ENCODE results near the gene MSRB1. TPM values are rescaled to one million over a fixed set of nuclear protein-coding genes. Genes with fewer than 3 reads are reported as not detected.

The MSRB1 gene
- total and polyA plus RNA-seq, 10 donors: 31.1 to 114 (median 57.2) TPM

GRCh38 chr16:1965396-1966001, 22.5 kb upstream of the MSRB1 start:
- Histone ChIP-seq H3K4me3 (peak overlapping the region; percentile 66 to 94 (median 81)), H3K36me3 (peaks cover 0 to 40% (median 26%) of the 10 kb centered on the region in 6 donors), H3K27me3 (replicated peaks in 1 of 7) (no peaks in the 10 kb centered on the region), H3K9me3 (no peaks in the 10 kb centered on the region), H3K27ac (peak overlapping the region; percentile 80 to 99 (median 98)), H3K4me1 (peaks cover 23 to 62% (median 53%) of the 10 kb centered on the region in 6 donors)
- 21 to 65% (median 22%) methylated on average over 9 to 24 of the region's 24 CpGs for WGBS, 5 donors
- intact Hi-C loops (cut with DNase I; ENCODE audit: low total_unique reads): no loop called here
- TF ChIP-seq POLR2AphosphoS5 (IDR thresholded peaks at IDR 0.05): no peak
- TF ChIP-seq POLR2A (IDR thresholded peaks at IDR 0.05): no peak
- TF ChIP-seq CTCF (IDR thresholded peaks at IDR 0.05 in 8 of 11, conservative IDR thresholded peaks at IDR 0.05 in 3 of 11): no peak
- DNase-seq: no peak

GRCh38 chr16:1964506-1965395, 21.8 kb upstream of the MSRB1 start, which contains the start of gene RPS2:
Gene RPS2, minus strand, starts transcription at chr16:1964826. Its CDS starts 201 bp downstream, at chr16:1964625.
- H3K4me3 ChIP-seq: peak within 1 kb of the TSS; percentile 66 to 94 (median 81)
- H3K27me3 ChIP-seq (replicated peaks in 1 of 7): no peaks in the 10 kb centered on the region
- no peaks in the 10 kb centered on the region for H3K9me3 ChIP-seq
- TF ChIP-seq POLR2AphosphoS5 (IDR thresholded peaks at IDR 0.05) (peak; percentile 99 to 100 (median 100)), POLR2A (IDR thresholded peaks at IDR 0.05) (peak; percentile 85 to 92 (median 91)), CTCF (IDR thresholded peaks at IDR 0.05 in 8 of 11, conservative IDR thresholded peaks at IDR 0.05 in 3 of 11) (peak in 6 of 11 experiments; percentile 5 to 54 (median 38))
- intact Hi-C loops (cut with DNase I; ENCODE audit: low total_unique reads): no loop called here
- H3K4me1 ChIP-seq: peaks cover 28 to 66% (median 58%) of the 10 kb centered on the region in 6 donors
- DNase-seq: peak; percentile 99
- WGBS, 5 donors: 0 to 1% (median 0%) methylated on average over 42 to 97 of the region's 97 CpGs
- H3K27ac ChIP-seq: peak within 1 kb of the TSS; percentile 80 to 99 (median 98)
- H3K36me3 ChIP-seq: peaks cover 0 to 40% (median 26%) of the 10 kb centered on the region in 6 donors

- DNase-seq: no peak
- Histone ChIP-seq H3K27me3 (replicated peaks in 1 of 7) (no peaks in the 10 kb centered on the region), H3K4me3 (peak overlapping the region; percentile 66 to 94 (median 81)), H3K27ac (peak overlapping the region; percentile 80 to 99 (median 98)), H3K4me1 (peaks cover 28 to 74% (median 62%) of the 10 kb centered on the region in 6 donors), H3K36me3 (peaks cover 0 to 40% (median 26%) of the 10 kb centered on the region in 6 donors), H3K9me3 (no peaks in the 10 kb centered on the region)
- TF ChIP-seq CTCF (IDR thresholded peaks at IDR 0.05 in 8 of 11, conservative IDR thresholded peaks at IDR 0.05 in 3 of 11): peak in 1 of 11 experiments; percentile 27
- TF ChIP-seq POLR2AphosphoS5 (IDR thresholded peaks at IDR 0.05): peak in 1 of 3 donors; percentile 14
- TF ChIP-seq POLR2A (IDR thresholded peaks at IDR 0.05): no peak
- intact Hi-C loops (cut with DNase I; ENCODE audit: low total_unique reads): no loop called here
- 7 to 12% (median 8%) methylated on average over 29 to 44 of the region's 44 CpGs for WGBS, 5 donors
These were observed 21.0 kb upstream of the MSRB1 start for GRCh38 chr16:1963806-1964505.

Data from spleen (tissue), 11 donors.